Liver (tissue), 3 donors: ENCODE measurements around the gene DNAJC7.

ENCODE experiments used
- GABPA ChIP-seq, 2 donors: IDR thresholded peaks in 1 of 2; conservative IDR thresholded peaks in 1 of 2; 2 replicates each; pipeline ENCODE4 v1.6.1; 2016; ENCODE audit warnings: antibody characterized with exemption in 2 of 2, mild to moderate bottlenecking in 1 of 2, moderate library complexity in 1 of 2
- HNF4A ChIP-seq, 2 donors: conservative IDR thresholded peaks; 2 replicates each; pipeline ENCODE4 v1.6.1; 2016; ENCODE audit warnings: antibody characterized with exemption in 2 of 2, mild to moderate bottlenecking in 2 of 2
- SP1 ChIP-seq: IDR thresholded peaks from 2 replicates; pipeline ENCODE4 v1.6.1; 2018; ENCODE audit warnings: antibody characterized with exemption, mild to moderate bottlenecking
- TAF1 ChIP-seq: conservative IDR thresholded peaks from 2 replicates; pipeline ENCODE4 v1.6.1; 2016; ENCODE audit warnings: antibody characterized with exemption, mild to moderate bottlenecking
- TF ChIP-seq, protein P1 (sequence below): fragments of 150-350 bp; IDR thresholded peaks from 2 replicates; pipeline ENCODE4 v1.5.1; 2017; ENCODE audit warnings: improper control_type of control experiment, low read depth, low read length; ENCODE audit not compliant: missing input control
- TF ChIP-seq, protein P2 (sequence below): IDR thresholded peaks from 2 replicates; pipeline ENCODE4 v1.6.1; 2016; ENCODE audit warnings: antibody characterized with exemption, mild to moderate bottlenecking
- TF ChIP-seq, protein P3 (sequence below): IDR thresholded peaks from 2 replicates; pipeline ENCODE4 v1.6.1; 2016; ENCODE audit warnings: antibody characterized with exemption
- donor health status: healthy.
- donor health status: healthy.

DNA sequence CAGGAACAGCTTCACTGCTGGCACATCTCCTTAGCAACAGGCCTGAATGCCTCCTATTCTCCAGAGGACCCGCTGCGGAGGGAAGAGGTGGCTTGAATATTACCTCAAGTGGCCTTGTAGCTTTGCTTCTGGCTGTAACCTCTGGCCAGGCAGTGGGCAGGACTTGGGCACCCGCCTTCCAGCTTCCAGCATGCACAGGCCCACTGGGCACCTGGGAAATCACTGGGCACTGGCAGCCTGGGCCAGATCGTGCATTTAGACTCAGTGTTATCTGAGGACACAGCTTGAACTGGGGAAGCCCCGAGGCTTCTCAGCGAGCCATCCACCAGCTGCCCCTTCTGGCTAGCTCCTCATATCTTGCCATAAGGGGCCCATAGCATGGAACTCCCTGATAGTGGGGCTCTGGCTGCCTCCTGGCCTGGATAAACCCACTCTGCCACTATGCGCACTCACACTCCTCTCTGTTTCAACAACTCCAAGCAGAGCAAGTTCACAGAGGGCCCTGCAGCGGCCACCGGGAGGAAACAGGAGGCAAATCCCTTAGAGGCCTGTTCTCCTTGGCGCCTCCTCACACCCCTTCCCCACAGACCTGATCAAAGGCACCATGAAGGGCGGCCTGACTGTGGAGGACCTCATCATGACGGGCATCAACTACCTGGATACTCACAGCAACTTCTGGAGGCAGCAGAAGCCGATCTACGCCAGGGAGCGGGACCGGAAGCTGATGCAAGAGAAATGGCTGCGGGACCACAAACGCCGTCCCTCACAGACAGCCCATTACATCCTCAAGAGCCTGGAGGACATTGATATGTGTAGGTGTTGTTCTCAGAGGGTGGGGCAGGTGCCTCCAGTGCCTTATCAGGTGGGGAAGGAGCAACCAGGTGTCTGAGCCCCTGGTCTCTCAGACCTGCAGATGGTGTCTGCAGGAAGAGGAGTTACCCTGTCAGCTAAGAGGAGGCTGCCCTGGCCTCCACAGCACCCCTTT lies 79.0 kb downstream of the DNAJC7 start:
- TF ChIP-seq, protein P1, sequence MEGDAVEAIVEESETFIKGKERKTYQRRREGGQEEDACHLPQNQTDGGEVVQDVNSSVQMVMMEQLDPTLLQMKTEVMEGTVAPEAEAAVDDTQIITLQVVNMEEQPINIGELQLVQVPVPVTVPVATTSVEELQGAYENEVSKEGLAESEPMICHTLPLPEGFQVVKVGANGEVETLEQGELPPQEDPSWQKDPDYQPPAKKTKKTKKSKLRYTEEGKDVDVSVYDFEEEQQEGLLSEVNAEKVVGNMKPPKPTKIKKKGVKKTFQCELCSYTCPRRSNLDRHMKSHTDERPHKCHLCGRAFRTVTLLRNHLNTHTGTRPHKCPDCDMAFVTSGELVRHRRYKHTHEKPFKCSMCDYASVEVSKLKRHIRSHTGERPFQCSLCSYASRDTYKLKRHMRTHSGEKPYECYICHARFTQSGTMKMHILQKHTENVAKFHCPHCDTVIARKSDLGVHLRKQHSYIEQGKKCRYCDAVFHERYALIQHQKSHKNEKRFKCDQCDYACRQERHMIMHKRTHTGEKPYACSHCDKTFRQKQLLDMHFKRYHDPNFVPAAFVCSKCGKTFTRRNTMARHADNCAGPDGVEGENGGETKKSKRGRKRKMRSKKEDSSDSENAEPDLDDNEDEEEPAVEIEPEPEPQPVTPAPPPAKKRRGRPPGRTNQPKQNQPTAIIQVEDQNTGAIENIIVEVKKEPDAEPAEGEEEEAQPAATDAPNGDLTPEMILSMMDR, result no peak
- TF ChIP-seq, protein P2, sequence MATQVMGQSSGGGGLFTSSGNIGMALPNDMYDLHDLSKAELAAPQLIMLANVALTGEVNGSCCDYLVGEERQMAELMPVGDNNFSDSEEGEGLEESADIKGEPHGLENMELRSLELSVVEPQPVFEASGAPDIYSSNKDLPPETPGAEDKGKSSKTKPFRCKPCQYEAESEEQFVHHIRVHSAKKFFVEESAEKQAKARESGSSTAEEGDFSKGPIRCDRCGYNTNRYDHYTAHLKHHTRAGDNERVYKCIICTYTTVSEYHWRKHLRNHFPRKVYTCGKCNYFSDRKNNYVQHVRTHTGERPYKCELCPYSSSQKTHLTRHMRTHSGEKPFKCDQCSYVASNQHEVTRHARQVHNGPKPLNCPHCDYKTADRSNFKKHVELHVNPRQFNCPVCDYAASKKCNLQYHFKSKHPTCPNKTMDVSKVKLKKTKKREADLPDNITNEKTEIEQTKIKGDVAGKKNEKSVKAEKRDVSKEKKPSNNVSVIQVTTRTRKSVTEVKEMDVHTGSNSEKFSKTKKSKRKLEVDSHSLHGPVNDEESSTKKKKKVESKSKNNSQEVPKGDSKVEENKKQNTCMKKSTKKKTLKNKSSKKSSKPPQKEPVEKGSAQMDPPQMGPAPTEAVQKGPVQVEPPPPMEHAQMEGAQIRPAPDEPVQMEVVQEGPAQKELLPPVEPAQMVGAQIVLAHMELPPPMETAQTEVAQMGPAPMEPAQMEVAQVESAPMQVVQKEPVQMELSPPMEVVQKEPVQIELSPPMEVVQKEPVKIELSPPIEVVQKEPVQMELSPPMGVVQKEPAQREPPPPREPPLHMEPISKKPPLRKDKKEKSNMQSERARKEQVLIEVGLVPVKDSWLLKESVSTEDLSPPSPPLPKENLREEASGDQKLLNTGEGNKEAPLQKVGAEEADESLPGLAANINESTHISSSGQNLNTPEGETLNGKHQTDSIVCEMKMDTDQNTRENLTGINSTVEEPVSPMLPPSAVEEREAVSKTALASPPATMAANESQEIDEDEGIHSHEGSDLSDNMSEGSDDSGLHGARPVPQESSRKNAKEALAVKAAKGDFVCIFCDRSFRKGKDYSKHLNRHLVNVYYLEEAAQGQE, result peak; percentile 26
- peak; percentile 73 for TF ChIP-seq SP1
- TF ChIP-seq HNF4A (conservative IDR thresholded peaks at IDR 0.05), result peak; percentile 69 to 82
- TF ChIP-seq, protein P3, sequence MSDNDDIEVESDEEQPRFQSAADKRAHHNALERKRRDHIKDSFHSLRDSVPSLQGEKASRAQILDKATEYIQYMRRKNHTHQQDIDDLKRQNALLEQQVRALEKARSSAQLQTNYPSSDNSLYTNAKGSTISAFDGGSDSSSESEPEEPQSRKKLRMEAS, result no peak
- TF ChIP-seq GABPA (IDR thresholded peaks at IDR 0.05 in 1 of 2, conservative IDR thresholded peaks at IDR 0.05 in 1 of 2), result peak in 1 of 2 donors; percentile 53
- TF ChIP-seq TAF1, result no peak
